ENCODE measurements around the gene PAK1.
"Not testable (repeated sequence)": the region's sequence is repeated elsewhere in the genome, so short reads cannot be mapped to it uniquely, and the experiment has no call there.

PAK1 gene

DNA sequence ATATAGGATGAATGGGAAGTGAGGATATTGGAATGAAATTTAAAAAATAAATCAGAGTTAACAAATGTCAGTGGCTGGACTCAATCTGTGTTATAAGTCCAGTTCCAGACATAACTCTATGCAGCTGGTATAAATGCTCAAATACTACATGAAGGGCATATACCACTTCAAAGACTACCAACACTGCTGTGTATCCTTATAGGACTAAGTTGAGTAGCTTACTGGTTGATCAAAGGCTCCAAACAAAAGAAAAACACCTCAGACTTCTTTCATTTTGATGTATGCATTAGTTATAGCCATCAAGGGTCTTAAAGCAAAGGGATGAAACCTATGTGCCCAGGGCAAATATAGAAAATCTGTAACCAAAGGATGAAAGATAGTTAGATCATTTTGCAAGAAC lies 86.2 kb downstream of the PAK1 start:
- TF ChIP-seq, protein P1, sequence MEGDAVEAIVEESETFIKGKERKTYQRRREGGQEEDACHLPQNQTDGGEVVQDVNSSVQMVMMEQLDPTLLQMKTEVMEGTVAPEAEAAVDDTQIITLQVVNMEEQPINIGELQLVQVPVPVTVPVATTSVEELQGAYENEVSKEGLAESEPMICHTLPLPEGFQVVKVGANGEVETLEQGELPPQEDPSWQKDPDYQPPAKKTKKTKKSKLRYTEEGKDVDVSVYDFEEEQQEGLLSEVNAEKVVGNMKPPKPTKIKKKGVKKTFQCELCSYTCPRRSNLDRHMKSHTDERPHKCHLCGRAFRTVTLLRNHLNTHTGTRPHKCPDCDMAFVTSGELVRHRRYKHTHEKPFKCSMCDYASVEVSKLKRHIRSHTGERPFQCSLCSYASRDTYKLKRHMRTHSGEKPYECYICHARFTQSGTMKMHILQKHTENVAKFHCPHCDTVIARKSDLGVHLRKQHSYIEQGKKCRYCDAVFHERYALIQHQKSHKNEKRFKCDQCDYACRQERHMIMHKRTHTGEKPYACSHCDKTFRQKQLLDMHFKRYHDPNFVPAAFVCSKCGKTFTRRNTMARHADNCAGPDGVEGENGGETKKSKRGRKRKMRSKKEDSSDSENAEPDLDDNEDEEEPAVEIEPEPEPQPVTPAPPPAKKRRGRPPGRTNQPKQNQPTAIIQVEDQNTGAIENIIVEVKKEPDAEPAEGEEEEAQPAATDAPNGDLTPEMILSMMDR (IDR thresholded peaks at IDR 0.05) = no peak
- Histone ChIP-seq H3K27ac (no peak overlapping the region), H3K4me3 (no peak overlapping the region)
- DNase-seq (ENCODE audit: low spot score) = no peak

DNA sequence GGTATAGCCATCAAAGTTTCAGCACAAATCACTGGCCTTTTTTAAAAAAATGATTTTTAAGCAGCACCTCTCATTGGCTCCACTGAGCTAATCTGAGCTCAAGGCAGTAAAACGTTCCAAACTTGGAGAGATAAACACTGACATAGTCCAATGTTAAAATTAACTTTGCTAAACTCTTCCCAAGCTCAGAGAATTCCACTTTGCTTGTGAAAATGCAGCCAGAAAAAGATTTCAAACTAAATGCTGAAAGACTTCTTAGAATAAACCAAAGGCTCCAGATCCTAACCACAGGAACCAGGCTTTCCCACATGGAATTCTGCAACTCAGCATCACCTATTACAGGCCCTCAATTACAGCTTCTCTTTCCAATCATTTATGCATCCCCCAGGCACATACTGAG lies 87.7 kb downstream of the PAK1 start:
- H3K27ac ChIP-seq = peak overlapping the region in 1 of 2 donors; percentile 10
- DNase-seq (ENCODE audit: low spot score) = no peak
- TF ChIP-seq, protein P1 (IDR thresholded peaks at IDR 0.05) = no peak
- no peak overlapping the region for H3K4me3 ChIP-seq

GRCh38 chr11:77385255-77385771 lies 88.6 kb downstream of the PAK1 start:
- H3K27ac ChIP-seq; H3K4me3 ChIP-seq; DNase-seq (ENCODE audit: low spot score): not testable (repeated sequence)

DNA sequence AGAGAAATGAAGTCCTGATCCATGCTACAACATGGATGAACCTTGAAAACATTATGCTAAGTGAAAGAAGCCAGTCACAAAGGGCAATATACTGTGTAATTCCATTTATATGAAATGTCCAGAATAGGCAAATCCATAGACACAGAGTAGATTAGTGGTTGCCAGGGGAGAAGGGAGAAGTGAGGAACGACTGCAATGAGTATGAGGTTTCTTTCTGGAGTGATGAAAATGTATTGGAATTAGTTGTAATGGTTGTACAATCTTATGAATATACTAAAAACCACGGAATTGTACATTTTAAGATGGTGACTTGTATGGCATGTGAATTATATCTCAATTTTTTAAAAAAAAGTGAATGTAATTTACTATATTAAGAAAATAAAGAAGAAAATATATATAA lies 89.3 kb downstream of the PAK1 start:
- no peak overlapping the region for H3K4me3 ChIP-seq
- no peak for DNase-seq (ENCODE audit: low spot score)
- TF ChIP-seq, protein P1 (IDR thresholded peaks at IDR 0.05) = no peak
- H3K27ac ChIP-seq = no peak overlapping the region

GRCh38 chr11:77383349-77383748 lies 90.5 kb downstream of the PAK1 start:
- H3K4me3 ChIP-seq; H3K27ac ChIP-seq; DNase-seq (ENCODE audit: low spot score): not testable (repeated sequence)

DNA sequence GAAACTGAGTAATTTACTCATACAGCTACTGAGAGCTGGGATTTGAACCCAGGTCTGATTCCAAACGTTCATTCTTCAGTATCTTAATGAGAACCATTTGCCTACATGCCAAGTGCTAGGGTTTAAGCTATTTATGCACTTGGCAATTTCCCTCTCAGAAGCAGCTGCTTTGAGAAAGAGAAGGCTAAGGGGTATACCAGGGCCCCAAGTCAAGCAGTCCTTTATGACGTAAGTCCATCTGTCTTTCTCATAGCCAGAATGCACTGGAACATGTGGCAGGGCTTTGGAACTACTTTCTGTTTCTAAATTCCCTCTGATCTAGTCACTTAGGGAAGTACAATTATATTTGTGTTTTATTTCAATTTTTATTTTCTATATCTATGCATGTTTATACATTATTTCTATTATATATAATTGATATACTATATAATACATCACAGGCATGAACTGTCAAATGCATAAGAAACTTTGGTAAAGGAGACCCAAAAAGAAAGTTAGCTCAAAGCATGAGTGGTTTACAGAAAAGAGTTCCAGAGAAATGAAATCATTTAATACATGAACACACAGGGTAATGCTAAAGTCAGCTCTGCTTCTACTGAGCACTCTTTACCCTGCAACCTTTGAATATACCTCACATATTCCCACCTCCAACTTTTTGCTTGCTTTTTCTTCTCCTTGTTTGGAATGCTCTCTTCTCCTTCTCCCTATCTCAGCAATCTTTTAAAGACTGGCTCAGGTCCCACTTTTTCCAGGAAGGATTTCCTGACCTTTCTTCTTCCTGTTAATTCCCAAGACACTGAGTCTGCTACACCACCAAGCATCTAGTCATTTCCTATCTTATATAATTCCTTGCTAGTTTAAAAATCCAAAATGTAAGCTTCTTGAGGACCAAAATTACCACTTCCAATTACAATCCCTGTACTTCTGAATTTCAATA lies 91.9 kb downstream of the PAK1 start:
- no peak for DNase-seq (ENCODE audit: low spot score)
- Histone ChIP-seq H3K27ac (no peak overlapping the region), H3K4me3 (no peak overlapping the region)
- TF ChIP-seq, protein P1 (IDR thresholded peaks at IDR 0.05) = no peak

- TF ChIP-seq, protein P1 (IDR thresholded peaks at IDR 0.05) = no peak
- Histone ChIP-seq H3K27ac (no peak overlapping the region), H3K4me3 (no peak overlapping the region)
- no peak for DNase-seq (ENCODE audit: low spot score)
Measured at GRCh38 chr11:77379934-77380333, 94.0 kb downstream of the PAK1 start.

- no peak for DNase-seq (ENCODE audit: low spot score)
- H3K27ac ChIP-seq = no peak overlapping the region
- TF ChIP-seq, protein P1 (IDR thresholded peaks at IDR 0.05) = no peak
- no peak overlapping the region for H3K4me3 ChIP-seq
Measured at GRCh38 chr11:77379253-77379652, 94.6 kb downstream of the PAK1 start.

Data from coronary artery (tissue), 2 donors.